Karpas-422 (cell line): ENCODE measurements around the gene RASA4B. TPM values are rescaled to one million over a fixed set of nuclear protein-coding genes. Genes with fewer than 3 reads are reported as not detected.
"Not testable (repeated sequence)": the region's sequence is repeated elsewhere in the genome, so short reads cannot be mapped to it uniquely, and the experiment has no call there.

Experiments
- DNase-seq: peaks from one replicate; pipeline ENCODE4 v3.0.0-alpha.2; 2015
- H2AFZ ChIP-seq: fragments of 200-600 bp; sonication (generic); 2 replicates; pipeline ENCODE4 v1.6.1; 2014; ENCODE audit warnings: antibody characterized with exemption, low read length, mixed read lengths
- H3K27ac ChIP-seq: fragments of 200-600 bp; sonication (generic); 2 replicates; pipeline ENCODE4 v1.5.1; 2014; ENCODE audit warnings: mild to moderate bottlenecking, low read length, moderate library complexity
- H3K27me3 ChIP-seq: fragments of 200-600 bp; sonication (generic); 2 replicates; pipeline ENCODE4 v1.6.1; 2014; ENCODE audit warnings: low read length, mixed read lengths
- H3K36me3 ChIP-seq: fragments of 200-600 bp; sonication (generic); 2 replicates; pipeline ENCODE4 v1.6.1; 2014; ENCODE audit warnings: low read length, mixed read lengths; ENCODE audit not compliant: insufficient read depth
- H3K4me1 ChIP-seq: fragments of 200-600 bp; sonication (generic); 2 replicates; pipeline ENCODE4 v1.6.1; 2014; ENCODE audit warnings: mild to moderate bottlenecking, low read length, mixed read lengths
- H3K4me2 ChIP-seq: fragments of 200-600 bp; sonication (generic); 2 replicates; pipeline ENCODE4 v1.6.1; 2014; ENCODE audit warnings: low read length, low read depth, mild to moderate bottlenecking; ENCODE audit not compliant: poor library complexity, severe bottlenecking
- H3K4me3 ChIP-seq: fragments of 200-600 bp; sonication (generic); 2 replicates; pipeline ENCODE4 v1.5.1; 2014; ENCODE audit warnings: mild to moderate bottlenecking, antibody characterized with exemption, low read length, mixed read lengths
- H3K79me2 ChIP-seq: fragments of 200-600 bp; sonication (generic); 2 replicates; pipeline ENCODE4 v1.6.1; 2014; ENCODE audit warnings: mild to moderate bottlenecking, low read length, mixed read lengths
- H3K9ac ChIP-seq: fragments of 200-600 bp; sonication (generic); 2 replicates; pipeline ENCODE4 v1.6.0; 2014; ENCODE audit warnings: low read length
- H3K9me2 ChIP-seq: fragments of 200-600 bp; sonication (generic), shearing (Covaris generic); replicated peaks from 2 replicates; pipeline ENCODE4 v1.6.0; 2014; ENCODE audit warnings: mild to moderate bottlenecking, low read length, moderate library complexity; ENCODE audit not compliant: insufficient read depth
- H3K9me3 ChIP-seq: fragments of 300-700, 200-600 bp; sonication (generic); 2 replicates; pipeline ENCODE4 v1.6.1; 2014; ENCODE audit warnings: low read length, mixed read lengths
- H4K20me1 ChIP-seq: fragments of 200-600 bp; sonication (generic); 2 replicates; pipeline ENCODE4 v1.6.1; 2014; ENCODE audit warnings: mild to moderate bottlenecking, antibody characterized with exemption, low read length, low read depth; ENCODE audit not compliant: insufficient read depth
- total RNA-seq: library from RNA; depleted of rRNA; stranded (reverse); fragments of >200 nt; shearing (Covaris generic); gene quantifications from 2 replicates; pipeline ENCODE4 v1.2.3, GENCODE V29; 2014; ENCODE audit warnings: low replicate concordance

RASA4B gene
- total RNA-seq, 1 experiment from 2014 or later = 2.4 TPM

GRCh38 chr7:102540604-102541003 is 23.0 kb upstream of the RASA4B start:
- H3K79me2 ChIP-seq, H2AFZ ChIP-seq, H3K27ac ChIP-seq, H3K9me2 ChIP-seq, H3K4me3 ChIP-seq, H3K4me2 ChIP-seq, H4K20me1 ChIP-seq, H3K36me3 ChIP-seq, DNase-seq, H3K4me1 ChIP-seq, H3K9me3 ChIP-seq, H3K9ac ChIP-seq, H3K27me3 ChIP-seq: not testable (repeated sequence)

GRCh38 chr7:102535062-102535615 is 17.6 kb upstream of the RASA4B start:
- H3K27ac ChIP-seq, H3K4me3 ChIP-seq, H3K4me2 ChIP-seq, DNase-seq, H2AFZ ChIP-seq, H3K9me3 ChIP-seq, H3K36me3 ChIP-seq, H3K79me2 ChIP-seq, H3K27me3 ChIP-seq, H3K4me1 ChIP-seq, H4K20me1 ChIP-seq, H3K9me2 ChIP-seq, H3K9ac ChIP-seq: not testable (repeated sequence)

GRCh38 chr7:102532127-102532526 is 14.6 kb upstream of the RASA4B start:
- not testable (repeated sequence) for DNase-seq, H3K4me2 ChIP-seq

GRCh38 chr7:102531583-102531982 is 14.0 kb upstream of the RASA4B start:
- H3K4me1 ChIP-seq, H3K4me2 ChIP-seq, H4K20me1 ChIP-seq, H2AFZ ChIP-seq, H3K27ac ChIP-seq, H3K36me3 ChIP-seq, H3K9me2 ChIP-seq, H3K4me3 ChIP-seq, DNase-seq, H3K9me3 ChIP-seq, H3K79me2 ChIP-seq, H3K27me3 ChIP-seq, H3K9ac ChIP-seq: not testable (repeated sequence)

More at GRCh38 chr7:102532127-102532526, 14.6 kb upstream of the RASA4B start:
- H3K4me1 ChIP-seq, H3K27me3 ChIP-seq, H2AFZ ChIP-seq, H3K9ac ChIP-seq, H3K79me2 ChIP-seq, H3K4me3 ChIP-seq, H4K20me1 ChIP-seq, H3K27ac ChIP-seq, H3K9me2 ChIP-seq, H3K36me3 ChIP-seq, H3K9me3 ChIP-seq: not testable (repeated sequence)

- H3K36me3 ChIP-seq, H3K27ac ChIP-seq, H2AFZ ChIP-seq, H3K9me3 ChIP-seq, H3K4me2 ChIP-seq, H3K9me2 ChIP-seq, H3K9ac ChIP-seq, H3K4me3 ChIP-seq, H4K20me1 ChIP-seq, H3K27me3 ChIP-seq, H3K4me1 ChIP-seq, DNase-seq, H3K79me2 ChIP-seq: not testable (repeated sequence)
These were observed 10.5 kb upstream of the RASA4B start for GRCh38 chr7:102527822-102528793.

- H3K9ac ChIP-seq, H3K27ac ChIP-seq, H4K20me1 ChIP-seq, H3K4me1 ChIP-seq, H2AFZ ChIP-seq, H3K79me2 ChIP-seq, H3K36me3 ChIP-seq, H3K4me2 ChIP-seq, H3K9me2 ChIP-seq, H3K4me3 ChIP-seq, DNase-seq, H3K9me3 ChIP-seq, H3K27me3 ChIP-seq: not testable (repeated sequence)
These were observed 9.6 kb upstream of the RASA4B start for GRCh38 chr7:102527182-102527581.

- not testable (repeated sequence) for H3K9me2 ChIP-seq
These were observed 7.2 kb upstream of the RASA4B start for GRCh38 chr7:102524803-102525202.

GRCh38 chr7:102520797-102521196 is 3.2 kb upstream of the RASA4B start:
- H3K4me3 ChIP-seq, H3K4me1 ChIP-seq, H3K9me2 ChIP-seq, H3K9me3 ChIP-seq, H3K4me2 ChIP-seq, H3K36me3 ChIP-seq, H2AFZ ChIP-seq, H3K27ac ChIP-seq, H3K79me2 ChIP-seq, H3K27me3 ChIP-seq, H4K20me1 ChIP-seq, H3K9ac ChIP-seq: not testable (repeated sequence)
- peak; percentile 14 for DNase-seq

More at GRCh38 chr7:102524803-102525202, 7.2 kb upstream of the RASA4B start:
- not testable (repeated sequence) for H4K20me1 ChIP-seq, H3K9me3 ChIP-seq, H3K4me3 ChIP-seq, H3K27me3 ChIP-seq, H3K27ac ChIP-seq, DNase-seq, H3K4me2 ChIP-seq, H3K36me3 ChIP-seq, H3K79me2 ChIP-seq, H2AFZ ChIP-seq, H3K9ac ChIP-seq, H3K4me1 ChIP-seq
